GM23338 (cell line): ENCODE measurements around the gene GAS2. TPM values are rescaled to one million over a fixed set of nuclear protein-coding genes. Genes with fewer than 3 reads are reported as not detected.

Experiments used
- ATAC-seq: fragments of 200-7000 bp; cut with Tn5 transposase; 3 replicates; pipeline ENCODE4 v1.9.1; 2020
- DNase-seq: peaks from one replicate; pipeline ENCODE4 v3.0.0-alpha.2; 2015; ENCODE audit warnings: low spot score
- H2AFZ ChIP-seq: fragments of 200-600 bp; sonication (generic); 2 replicates; pipeline ENCODE4 v1.8.0; 2016; ENCODE audit warnings: antibody characterized with exemption, mild to moderate bottlenecking, moderate library complexity
- H3F3A ChIP-seq: fragments of 200-600 bp; sonication (generic); replicated peaks from 2 replicates; pipeline ENCODE4 v1.8.0; 2017; ENCODE audit warnings: antibody characterized with exemption, mixed run types, low read depth
- H3K27ac ChIP-seq: fragments of 200-600 bp; sonication (generic); 2 replicates; pipeline ENCODE4 v1.6.1; 2016; ENCODE audit warnings: low read depth
- H3K27me3 ChIP-seq: fragments of 200-600 bp; sonication (generic); 2 replicates; pipeline ENCODE4 v1.8.0; 2016; ENCODE audit warnings: mild to moderate bottlenecking, mixed run types, moderate library complexity; ENCODE audit not compliant: insufficient read depth
- H3K36me3 ChIP-seq: fragments of 200-600 bp; sonication (generic); 2 replicates; pipeline ENCODE4 v1.8.0; 2016; ENCODE audit warnings: mild to moderate bottlenecking; ENCODE audit not compliant: insufficient read depth
- H3K4me1 ChIP-seq: fragments of 200-600 bp; sonication (generic); 2 replicates; pipeline ENCODE4 v1.8.0; 2016; ENCODE audit warnings: mild to moderate bottlenecking, moderate library complexity; ENCODE audit not compliant: insufficient read depth
- H3K4me2 ChIP-seq: fragments of 200-600 bp; sonication (generic); 2 replicates; pipeline ENCODE4 v1.7.1; 2017; ENCODE audit warnings: mixed run types
- H3K4me3 ChIP-seq: fragments of 200-600 bp; sonication (generic); 2 replicates; pipeline ENCODE4 v1.6.1; 2016; ENCODE audit warnings: mixed run types
- H3K79me2 ChIP-seq: fragments of 200-600 bp; sonication (generic); replicated peaks from 2 replicates; pipeline ENCODE4 v1.8.0; 2017; ENCODE audit warnings: mild to moderate bottlenecking; ENCODE audit not compliant: insufficient read depth
- H3K9me2 ChIP-seq: fragments of 200-600 bp; sonication (generic); 2 replicates; pipeline ENCODE4 v1.8.0; 2017; ENCODE audit not compliant: insufficient read depth
- H4K20me1 ChIP-seq: fragments of 200-600 bp; sonication (generic); replicated peaks from 2 replicates; pipeline ENCODE4 v1.8.0; 2017; ENCODE audit warnings: mild to moderate bottlenecking; ENCODE audit not compliant: insufficient read depth
- H3K27ac Mint-ChIP-seq: 2 replicates; pipeline ENCODE4 v1.8.0; 2020; ENCODE audit warnings: inconsistent platforms, mild to moderate bottlenecking, moderate library complexity, mixed read lengths
- H3K27me3 Mint-ChIP-seq: 3 replicates; pipeline ENCODE4 v1.8.0; 2022; ENCODE audit warnings: low read depth, mild to moderate bottlenecking, moderate library complexity, mixed read lengths, inconsistent platforms; ENCODE audit not compliant: insufficient read depth, poor library complexity
- H3K36me3 Mint-ChIP-seq: 3 replicates; pipeline ENCODE4 v1.8.0; 2021; ENCODE audit warnings: low read depth, mild to moderate bottlenecking, inconsistent platforms, moderate library complexity, mixed read lengths
- H3K4me1 Mint-ChIP-seq: 3 replicates; pipeline ENCODE4 v1.8.0; 2020; ENCODE audit warnings: mild to moderate bottlenecking, inconsistent platforms, mixed read lengths
- H3K4me3 Mint-ChIP-seq: 3 replicates; pipeline ENCODE4 v1.8.0; 2021; ENCODE audit warnings: moderate library complexity, mild to moderate bottlenecking, inconsistent platforms, mixed read lengths
- H3K9me3 Mint-ChIP-seq: 3 replicates; pipeline ENCODE4 v1.8.0; 2020; ENCODE audit warnings: moderate library complexity, mild to moderate bottlenecking, inconsistent platforms, mixed read lengths
- EZH2phosphoT487 ChIP-seq: fragments of 200-600 bp; sonication (generic); IDR thresholded peaks from one replicate; pipeline ENCODE4 v1.8.1; 2018; ENCODE audit warnings: antibody characterized with exemption; ENCODE audit not compliant: unreplicated experiment
- polyA plus RNA-seq: library from polyadenylated mRNA; unstranded; fragments of >200 nt; fragmentation: Nextera tagmentation; extraction: Ambion mirVana; gene quantifications from 2 replicates; pipeline ENCODE4 v1.2.1, GENCODE V29; 2016
- total RNA-seq: library from RNA; depleted of rRNA; stranded (reverse); fragments of >200 nt; shearing (Covaris generic); gene quantifications from 2 replicates; pipeline ENCODE4 v1.2.3, GENCODE V29; 2014
- TF ChIP-seq, protein P1 (sequence below), 2 experiments: fragments of 200-600 bp in 1 of 2; sonication (generic) in 1 of 2; conservative IDR thresholded peaks; 2 replicates each; pipeline versions ENCODE4 v1.5.1 to v1.6.1; 2016 to 2017; ENCODE audit warnings: antibody characterized with exemption in 2 of 2, low read depth in 2 of 2, mild to moderate bottlenecking in 2 of 2, moderate library complexity in 1 of 2
- TF ChIP-seq, protein P2 (sequence below): IDR thresholded peaks from one replicate; pipeline ENCODE4 v1.6.1; 2018; ENCODE audit warnings: antibody characterized with exemption; ENCODE audit not compliant: unreplicated experiment
- TF ChIP-seq, protein P3 (sequence below): fragments of 250-450 bp; sonication (Bioruptor Pico); IDR thresholded peaks from 2 replicates; pipeline ENCODE4 v1.5.0; 2020; ENCODE audit warnings: mild to moderate bottlenecking, moderate library complexity
- TF ChIP-seq, protein P4 (sequence below): IDR thresholded peaks from 2 replicates; pipeline ENCODE4 v1.6.1; 2016; ENCODE audit warnings: antibody characterized with exemption

Gene GAS2
- total and polyA plus RNA-seq, 2 experiments from 2014 or later: 2.6 to 6.7 TPM

DNA sequence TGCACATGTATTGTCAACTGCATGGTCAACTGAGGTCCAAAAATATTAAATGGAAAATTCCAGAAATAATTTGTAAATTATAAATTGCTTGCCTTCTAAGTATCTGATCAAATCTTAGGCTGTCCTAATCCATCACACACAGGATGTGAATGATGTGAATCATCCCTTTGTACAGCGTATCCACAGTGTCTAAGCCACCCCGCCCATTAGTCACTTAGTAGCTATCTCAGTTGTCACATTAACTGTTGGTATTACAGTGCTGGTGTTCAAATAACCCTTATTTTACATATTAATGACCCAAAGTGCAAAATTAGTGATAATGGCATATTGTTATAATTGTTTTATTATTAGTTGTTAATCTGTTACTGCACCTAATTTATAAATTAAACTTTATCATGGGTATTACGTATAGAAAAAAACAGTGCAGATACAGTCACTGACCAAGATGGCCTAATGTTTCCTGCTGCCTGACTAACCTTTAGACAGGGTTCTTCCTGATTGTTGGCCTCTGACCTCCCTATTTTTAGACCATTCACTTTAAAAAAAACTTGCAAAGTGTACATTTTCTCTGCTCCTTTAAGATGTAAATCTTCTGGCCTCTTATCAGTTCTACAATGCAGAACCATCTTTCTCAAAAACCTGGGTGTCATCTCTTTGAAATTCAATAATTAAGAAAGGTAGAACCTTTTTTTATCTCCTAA lies 166.1 kb downstream of the GAS2 start:
- H4K20me1 ChIP-seq: no peaks in the 10 kb centered on the region
- H3F3A ChIP-seq: no peaks in the 10 kb centered on the region
- Mint-ChIP-seq H3K4me1 (peaks cover 20% of the 10 kb centered on the region), H3K4me3 (no peak overlapping the region), H3K27ac (no peak overlapping the region), H3K9me3 (no peaks in the 10 kb centered on the region), H3K27me3 (peaks cover 13% of the 10 kb centered on the region), H3K36me3 (no peaks in the 10 kb centered on the region)
- no peak for ATAC-seq
- H3K36me3 ChIP-seq: no peaks in the 10 kb centered on the region
- H3K27me3 ChIP-seq: peaks cover 13% of the 10 kb centered on the region
- no peak overlapping the region for H3K4me2 ChIP-seq
- no peak overlapping the region for H3K4me3 ChIP-seq
- DNase-seq: no peak
- H3K27ac ChIP-seq: no peak overlapping the region
- peaks cover 20% of the 10 kb centered on the region for H3K4me1 ChIP-seq
- TF ChIP-seq, protein P1, sequence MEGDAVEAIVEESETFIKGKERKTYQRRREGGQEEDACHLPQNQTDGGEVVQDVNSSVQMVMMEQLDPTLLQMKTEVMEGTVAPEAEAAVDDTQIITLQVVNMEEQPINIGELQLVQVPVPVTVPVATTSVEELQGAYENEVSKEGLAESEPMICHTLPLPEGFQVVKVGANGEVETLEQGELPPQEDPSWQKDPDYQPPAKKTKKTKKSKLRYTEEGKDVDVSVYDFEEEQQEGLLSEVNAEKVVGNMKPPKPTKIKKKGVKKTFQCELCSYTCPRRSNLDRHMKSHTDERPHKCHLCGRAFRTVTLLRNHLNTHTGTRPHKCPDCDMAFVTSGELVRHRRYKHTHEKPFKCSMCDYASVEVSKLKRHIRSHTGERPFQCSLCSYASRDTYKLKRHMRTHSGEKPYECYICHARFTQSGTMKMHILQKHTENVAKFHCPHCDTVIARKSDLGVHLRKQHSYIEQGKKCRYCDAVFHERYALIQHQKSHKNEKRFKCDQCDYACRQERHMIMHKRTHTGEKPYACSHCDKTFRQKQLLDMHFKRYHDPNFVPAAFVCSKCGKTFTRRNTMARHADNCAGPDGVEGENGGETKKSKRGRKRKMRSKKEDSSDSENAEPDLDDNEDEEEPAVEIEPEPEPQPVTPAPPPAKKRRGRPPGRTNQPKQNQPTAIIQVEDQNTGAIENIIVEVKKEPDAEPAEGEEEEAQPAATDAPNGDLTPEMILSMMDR (conservative IDR thresholded peaks at IDR 0.05; ENCODE audit: low read depth in 2 of 2): no peak
- TF ChIP-seq, protein P2, sequence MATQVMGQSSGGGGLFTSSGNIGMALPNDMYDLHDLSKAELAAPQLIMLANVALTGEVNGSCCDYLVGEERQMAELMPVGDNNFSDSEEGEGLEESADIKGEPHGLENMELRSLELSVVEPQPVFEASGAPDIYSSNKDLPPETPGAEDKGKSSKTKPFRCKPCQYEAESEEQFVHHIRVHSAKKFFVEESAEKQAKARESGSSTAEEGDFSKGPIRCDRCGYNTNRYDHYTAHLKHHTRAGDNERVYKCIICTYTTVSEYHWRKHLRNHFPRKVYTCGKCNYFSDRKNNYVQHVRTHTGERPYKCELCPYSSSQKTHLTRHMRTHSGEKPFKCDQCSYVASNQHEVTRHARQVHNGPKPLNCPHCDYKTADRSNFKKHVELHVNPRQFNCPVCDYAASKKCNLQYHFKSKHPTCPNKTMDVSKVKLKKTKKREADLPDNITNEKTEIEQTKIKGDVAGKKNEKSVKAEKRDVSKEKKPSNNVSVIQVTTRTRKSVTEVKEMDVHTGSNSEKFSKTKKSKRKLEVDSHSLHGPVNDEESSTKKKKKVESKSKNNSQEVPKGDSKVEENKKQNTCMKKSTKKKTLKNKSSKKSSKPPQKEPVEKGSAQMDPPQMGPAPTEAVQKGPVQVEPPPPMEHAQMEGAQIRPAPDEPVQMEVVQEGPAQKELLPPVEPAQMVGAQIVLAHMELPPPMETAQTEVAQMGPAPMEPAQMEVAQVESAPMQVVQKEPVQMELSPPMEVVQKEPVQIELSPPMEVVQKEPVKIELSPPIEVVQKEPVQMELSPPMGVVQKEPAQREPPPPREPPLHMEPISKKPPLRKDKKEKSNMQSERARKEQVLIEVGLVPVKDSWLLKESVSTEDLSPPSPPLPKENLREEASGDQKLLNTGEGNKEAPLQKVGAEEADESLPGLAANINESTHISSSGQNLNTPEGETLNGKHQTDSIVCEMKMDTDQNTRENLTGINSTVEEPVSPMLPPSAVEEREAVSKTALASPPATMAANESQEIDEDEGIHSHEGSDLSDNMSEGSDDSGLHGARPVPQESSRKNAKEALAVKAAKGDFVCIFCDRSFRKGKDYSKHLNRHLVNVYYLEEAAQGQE: no peak
- TF ChIP-seq EZH2phosphoT487: no peak
- TF ChIP-seq, protein P3, sequence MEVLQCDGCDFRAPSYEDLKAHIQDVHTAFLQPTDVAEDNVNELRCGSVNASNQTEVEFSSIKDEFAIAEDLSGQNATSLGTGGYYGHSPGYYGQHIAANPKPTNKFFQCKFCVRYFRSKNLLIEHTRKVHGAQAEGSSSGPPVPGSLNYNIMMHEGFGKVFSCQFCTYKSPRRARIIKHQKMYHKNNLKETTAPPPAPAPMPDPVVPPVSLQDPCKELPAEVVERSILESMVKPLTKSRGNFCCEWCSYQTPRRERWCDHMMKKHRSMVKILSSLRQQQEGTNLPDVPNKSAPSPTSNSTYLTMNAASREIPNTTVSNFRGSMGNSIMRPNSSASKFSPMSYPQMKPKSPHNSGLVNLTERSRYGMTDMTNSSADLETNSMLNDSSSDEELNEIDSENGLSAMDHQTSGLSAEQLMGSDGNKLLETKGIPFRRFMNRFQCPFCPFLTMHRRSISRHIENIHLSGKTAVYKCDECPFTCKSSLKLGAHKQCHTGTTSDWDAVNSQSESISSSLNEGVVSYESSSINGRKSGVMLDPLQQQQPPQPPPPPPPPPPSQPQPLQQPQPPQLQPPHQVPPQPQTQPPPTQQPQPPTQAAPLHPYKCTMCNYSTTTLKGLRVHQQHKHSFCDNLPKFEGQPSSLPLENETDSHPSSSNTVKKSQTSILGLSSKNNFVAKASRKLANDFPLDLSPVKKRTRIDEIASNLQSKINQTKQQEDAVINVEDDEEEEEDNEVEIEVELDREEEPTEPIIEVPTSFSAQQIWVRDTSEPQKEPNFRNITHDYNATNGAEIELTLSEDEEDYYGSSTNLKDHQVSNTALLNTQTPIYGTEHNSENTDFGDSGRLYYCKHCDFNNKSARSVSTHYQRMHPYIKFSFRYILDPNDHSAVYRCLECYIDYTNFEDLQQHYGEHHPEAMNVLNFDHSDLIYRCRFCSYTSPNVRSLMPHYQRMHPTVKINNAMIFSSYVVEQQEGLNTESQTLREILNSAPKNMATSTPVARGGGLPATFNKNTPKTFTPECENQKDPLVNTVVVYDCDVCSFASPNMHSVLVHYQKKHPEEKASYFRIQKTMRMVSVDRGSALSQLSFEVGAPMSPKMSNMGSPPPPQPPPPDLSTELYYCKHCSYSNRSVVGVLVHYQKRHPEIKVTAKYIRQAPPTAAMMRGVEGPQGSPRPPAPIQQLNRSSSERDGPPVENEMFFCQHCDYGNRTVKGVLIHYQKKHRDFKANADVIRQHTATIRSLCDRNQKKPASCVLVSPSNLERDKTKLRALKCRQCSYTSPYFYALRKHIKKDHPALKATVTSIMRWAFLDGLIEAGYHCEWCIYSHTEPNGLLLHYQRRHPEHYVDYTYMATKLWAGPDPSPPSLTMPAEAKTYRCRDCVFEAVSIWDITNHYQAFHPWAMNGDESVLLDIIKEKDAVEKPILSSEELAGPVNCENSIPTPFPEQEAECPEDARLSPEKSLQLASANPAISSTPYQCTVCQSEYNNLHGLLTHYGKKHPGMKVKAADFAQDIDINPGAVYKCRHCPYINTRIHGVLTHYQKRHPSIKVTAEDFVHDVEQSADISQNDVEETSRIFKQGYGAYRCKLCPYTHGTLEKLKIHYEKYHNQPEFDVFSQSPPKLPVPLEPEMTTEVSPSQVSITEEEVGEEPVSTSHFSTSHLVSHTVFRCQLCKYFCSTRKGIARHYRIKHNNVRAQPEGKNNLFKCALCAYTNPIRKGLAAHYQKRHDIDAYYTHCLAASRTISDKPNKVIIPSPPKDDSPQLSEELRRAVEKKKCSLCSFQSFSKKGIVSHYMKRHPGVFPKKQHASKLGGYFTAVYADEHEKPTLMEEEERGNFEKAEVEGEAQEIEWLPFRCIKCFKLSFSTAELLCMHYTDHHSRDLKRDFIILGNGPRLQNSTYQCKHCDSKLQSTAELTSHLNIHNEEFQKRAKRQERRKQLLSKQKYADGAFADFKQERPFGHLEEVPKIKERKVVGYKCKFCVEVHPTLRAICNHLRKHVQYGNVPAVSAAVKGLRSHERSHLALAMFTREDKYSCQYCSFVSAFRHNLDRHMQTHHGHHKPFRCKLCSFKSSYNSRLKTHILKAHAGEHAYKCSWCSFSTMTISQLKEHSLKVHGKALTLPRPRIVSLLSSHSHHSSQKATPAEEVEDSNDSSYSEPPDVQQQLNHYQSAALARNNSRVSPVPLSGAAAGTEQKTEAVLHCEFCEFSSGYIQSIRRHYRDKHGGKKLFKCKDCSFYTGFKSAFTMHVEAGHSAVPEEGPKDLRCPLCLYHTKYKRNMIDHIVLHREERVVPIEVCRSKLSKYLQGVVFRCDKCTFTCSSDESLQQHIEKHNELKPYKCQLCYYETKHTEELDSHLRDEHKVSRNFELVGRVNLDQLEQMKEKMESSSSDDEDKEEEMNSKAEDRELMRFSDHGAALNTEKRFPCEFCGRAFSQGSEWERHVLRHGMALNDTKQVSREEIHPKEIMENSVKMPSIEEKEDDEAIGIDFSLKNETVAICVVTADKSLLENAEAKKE (CRISPR knock-in tag): no peak
- TF ChIP-seq, protein P4, sequence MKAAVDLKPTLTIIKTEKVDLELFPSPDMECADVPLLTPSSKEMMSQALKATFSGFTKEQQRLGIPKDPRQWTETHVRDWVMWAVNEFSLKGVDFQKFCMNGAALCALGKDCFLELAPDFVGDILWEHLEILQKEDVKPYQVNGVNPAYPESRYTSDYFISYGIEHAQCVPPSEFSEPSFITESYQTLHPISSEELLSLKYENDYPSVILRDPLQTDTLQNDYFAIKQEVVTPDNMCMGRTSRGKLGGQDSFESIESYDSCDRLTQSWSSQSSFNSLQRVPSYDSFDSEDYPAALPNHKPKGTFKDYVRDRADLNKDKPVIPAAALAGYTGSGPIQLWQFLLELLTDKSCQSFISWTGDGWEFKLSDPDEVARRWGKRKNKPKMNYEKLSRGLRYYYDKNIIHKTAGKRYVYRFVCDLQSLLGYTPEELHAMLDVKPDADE: no peak
- H3K9me2 ChIP-seq: no peaks in the 10 kb centered on the region
- H3K79me2 ChIP-seq: no peaks in the 10 kb centered on the region
- H2AFZ ChIP-seq: no peak overlapping the region
